HepG2 (cell line): ENCODE data around the gene AK4. TPM values are rescaled to one million over a fixed set of nuclear protein-coding genes. Genes with fewer than 3 reads are reported as not detected.
A peak's percentile ranks its signal among the peaks of the same experiment; 100 is the strongest.

Experiments used
- ATF1 ChIP-seq: IDR thresholded peaks from 2 replicates; pipeline ENCODE4 v1.6.1; 2016; ENCODE audit warnings: mild to moderate bottlenecking, control low read depth
- ATF7 ChIP-seq, 2 experiments: fragments of 450-650 bp in 1 of 2; sonication (generic) in 1 of 2; formaldehyde crosslinking in 1 of 2; IDR thresholded peaks; 2 replicates each; pipeline versions ENCODE4 v1.4.0 to v1.6.1; 2016 to 2020; ENCODE audit warnings: antibody characterized with exemption in 1 of 2, mild to moderate bottlenecking in 1 of 2, missing genetic modification reagents in 1 of 2
- CBX5 ChIP-seq: sonication (generic); formaldehyde crosslinking; IDR thresholded peaks from 2 replicates; pipeline ENCODE4 v1.4.0; 2020; ENCODE audit warnings: missing genetic modification reagents, borderline replicate concordance
- CC2D1A ChIP-seq: sonication (generic); formaldehyde crosslinking; IDR thresholded peaks from 2 replicates; pipeline ENCODE4 v1.8.1; 2023; ENCODE audit warnings: mild to moderate bottlenecking, missing genetic modification reagents
- GLI4 ChIP-seq: sonication (generic); formaldehyde crosslinking; IDR thresholded peaks from 2 replicates; pipeline ENCODE4 v1.5.1; 2020; ENCODE audit warnings: missing genetic modification reagents, mild to moderate bottlenecking, moderate library complexity, borderline replicate concordance
- GPN1 ChIP-seq: sonication (generic); formaldehyde crosslinking; IDR thresholded peaks from 2 replicates; pipeline ENCODE4 v1.5.1; 2020; ENCODE audit warnings: missing genetic modification reagents, borderline replicate concordance
- IRF2 ChIP-seq: IDR thresholded peaks from 2 replicates; pipeline ENCODE4 v1.6.1; 2018; ENCODE audit warnings: missing genetic modification reagents, missing compliant biosample characterization
- ISL2 ChIP-seq: sonication (generic); formaldehyde crosslinking; IDR thresholded peaks from 2 replicates; pipeline ENCODE4 v1.5.0; 2020; ENCODE audit warnings: missing genetic modification reagents
- MZF1 ChIP-seq: sonication (generic); formaldehyde crosslinking; IDR thresholded peaks from 2 replicates; pipeline ENCODE4 v1.8.1; 2023; ENCODE audit warnings: mild to moderate bottlenecking, missing genetic modification reagents, borderline replicate concordance
- PCBP1 ChIP-seq: fragments of 200-400 bp; formaldehyde crosslinking; IDR thresholded peaks from 2 replicates; pipeline ENCODE4 v1.6.1; 2017; ENCODE audit warnings: mild to moderate bottlenecking, low read depth, low read length, borderline replicate concordance
- PRMT3 ChIP-seq: sonication (generic); formaldehyde crosslinking; IDR thresholded peaks from 2 replicates; pipeline ENCODE4 v1.8.1; 2022; ENCODE audit warnings: low read depth, mild to moderate bottlenecking, moderate library complexity, missing genetic modification reagents, borderline replicate concordance
- RARA ChIP-seq: IDR thresholded peaks from 2 replicates; pipeline ENCODE4 v1.6.1; 2016; ENCODE audit warnings: missing genetic modification reagents, missing compliant biosample characterization
- SMC3 ChIP-seq: IDR thresholded peaks from 2 replicates; pipeline ENCODE4 v1.6.1; 2011; ENCODE audit warnings: low read length, improper control_type of control experiment
- TAF15 ChIP-seq: fragments of 200-400 bp; formaldehyde crosslinking; IDR thresholded peaks from one replicate; pipeline ENCODE4 v1.6.1; 2018; ENCODE audit warnings: mild to moderate bottlenecking, low read depth, low read length; ENCODE audit not compliant: poor library complexity, severe bottlenecking
- ZFAT ChIP-seq: sonication (generic); formaldehyde crosslinking; conservative IDR thresholded peaks from 2 replicates; pipeline ENCODE4 v1.8.1; 2023; ENCODE audit warnings: missing genetic modification reagents, inconsistent platforms
- ZNF335 ChIP-seq: sonication (generic); formaldehyde crosslinking; IDR thresholded peaks from 2 replicates; pipeline ENCODE4 v1.4.0; 2020; ENCODE audit warnings: missing genetic modification reagents
- polyA plus RNA-seq, 8 experiments: library from polyadenylated mRNA; depleted of rRNA in 3 of 8; stranded (reverse) in 7 of 8; unstranded in 1 of 8; fragments of >200 nt; fragmentation: Illumina TruSeq in 4 of 8; extraction: Trizol in 4 of 8; gene quantifications; 2 replicates each; pipeline versions ENCODE4 v1.2.1 to v1.2.3, GENCODE V29; 2011 to 2016; ENCODE audit warnings: low read depth in 4 of 8, missing spikeins in 1 of 8, mixed read lengths in 1 of 8; ENCODE audit not compliant: insufficient read depth in 1 of 8
- total RNA-seq, 5 experiments: library from RNA; depleted of rRNA; stranded (reverse); fragments of >200 nt; fragmentation: Illumina TruSeq; extraction: Trizol; gene quantifications; 2 replicates each; pipeline ENCODE4 v1.2.3, GENCODE V29; 2016; ENCODE audit warnings: low read depth in 1 of 5
- TF ChIP-seq, protein P1 (sequence below): IDR thresholded peaks from 2 replicates; pipeline ENCODE4 v1.6.1; 2012; ENCODE audit warnings: low read length, improper control_type of control experiment
- TF ChIP-seq, protein P2 (sequence below): sonication (generic); formaldehyde crosslinking; IDR thresholded peaks from 2 replicates; pipeline ENCODE4 v1.4.0; 2020; ENCODE audit warnings: missing genetic modification reagents
- TF ChIP-seq, protein P3 (sequence below): sonication (generic); formaldehyde crosslinking; IDR thresholded peaks from 2 replicates; pipeline ENCODE4 v1.5.0; 2020; ENCODE audit warnings: mild to moderate bottlenecking, missing genetic modification reagents, moderate library complexity
- TF ChIP-seq, protein P4 (sequence below): sonication (generic); formaldehyde crosslinking; IDR thresholded peaks from 2 replicates; pipeline ENCODE4 v1.9.0; 2022; ENCODE audit warnings: missing genetic modification reagents, mild to moderate bottlenecking, borderline replicate concordance

Gene AK4
- total and polyA plus RNA-seq, 2 of the 13 experiments (the other 11 are each of a cell fraction or from before 2014, with no cell fraction given) = 110 to 160 TPM

DNA sequence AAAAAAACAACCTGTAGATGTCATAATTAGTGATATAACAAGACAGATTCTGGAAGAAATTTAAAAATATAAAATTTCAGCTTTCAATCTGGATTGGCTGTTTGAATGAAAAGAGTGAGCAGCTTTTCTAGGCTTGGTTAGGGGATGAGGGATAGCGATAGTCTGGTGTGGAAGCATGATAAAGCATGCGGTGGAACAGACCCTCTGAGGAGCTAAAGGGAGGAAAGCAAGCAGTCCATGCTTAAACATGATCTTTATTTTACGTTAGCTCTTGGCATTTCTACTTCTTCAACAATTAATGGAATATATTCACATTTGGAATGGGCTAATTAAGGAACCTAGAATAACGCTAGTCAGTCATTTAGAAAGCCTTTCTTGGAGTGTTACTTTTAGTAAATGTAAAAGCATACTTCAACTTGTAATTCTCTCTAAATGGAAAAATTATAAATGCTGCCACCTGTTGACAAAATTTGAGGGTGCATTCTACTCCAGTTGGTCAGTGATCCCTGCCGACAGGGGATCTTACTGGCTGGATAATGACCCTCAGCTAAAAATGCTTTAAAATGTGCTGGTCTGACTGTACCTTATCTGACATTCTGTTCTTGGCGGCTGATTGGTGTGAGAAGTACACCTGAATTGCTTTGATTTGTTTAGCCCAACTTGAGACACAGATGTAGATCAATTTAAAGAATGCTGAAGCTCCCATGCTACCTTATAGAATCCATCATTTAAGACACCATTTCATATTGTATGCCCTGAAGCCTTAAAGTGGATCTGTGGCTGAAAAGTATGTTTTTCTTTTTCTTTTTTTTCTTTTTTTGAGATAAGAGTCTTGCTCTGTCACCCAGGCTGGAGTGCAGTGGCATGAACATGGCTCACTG lies 61.2 kb downstream of the AK4 start (continued):
- TF ChIP-seq, protein P1, sequence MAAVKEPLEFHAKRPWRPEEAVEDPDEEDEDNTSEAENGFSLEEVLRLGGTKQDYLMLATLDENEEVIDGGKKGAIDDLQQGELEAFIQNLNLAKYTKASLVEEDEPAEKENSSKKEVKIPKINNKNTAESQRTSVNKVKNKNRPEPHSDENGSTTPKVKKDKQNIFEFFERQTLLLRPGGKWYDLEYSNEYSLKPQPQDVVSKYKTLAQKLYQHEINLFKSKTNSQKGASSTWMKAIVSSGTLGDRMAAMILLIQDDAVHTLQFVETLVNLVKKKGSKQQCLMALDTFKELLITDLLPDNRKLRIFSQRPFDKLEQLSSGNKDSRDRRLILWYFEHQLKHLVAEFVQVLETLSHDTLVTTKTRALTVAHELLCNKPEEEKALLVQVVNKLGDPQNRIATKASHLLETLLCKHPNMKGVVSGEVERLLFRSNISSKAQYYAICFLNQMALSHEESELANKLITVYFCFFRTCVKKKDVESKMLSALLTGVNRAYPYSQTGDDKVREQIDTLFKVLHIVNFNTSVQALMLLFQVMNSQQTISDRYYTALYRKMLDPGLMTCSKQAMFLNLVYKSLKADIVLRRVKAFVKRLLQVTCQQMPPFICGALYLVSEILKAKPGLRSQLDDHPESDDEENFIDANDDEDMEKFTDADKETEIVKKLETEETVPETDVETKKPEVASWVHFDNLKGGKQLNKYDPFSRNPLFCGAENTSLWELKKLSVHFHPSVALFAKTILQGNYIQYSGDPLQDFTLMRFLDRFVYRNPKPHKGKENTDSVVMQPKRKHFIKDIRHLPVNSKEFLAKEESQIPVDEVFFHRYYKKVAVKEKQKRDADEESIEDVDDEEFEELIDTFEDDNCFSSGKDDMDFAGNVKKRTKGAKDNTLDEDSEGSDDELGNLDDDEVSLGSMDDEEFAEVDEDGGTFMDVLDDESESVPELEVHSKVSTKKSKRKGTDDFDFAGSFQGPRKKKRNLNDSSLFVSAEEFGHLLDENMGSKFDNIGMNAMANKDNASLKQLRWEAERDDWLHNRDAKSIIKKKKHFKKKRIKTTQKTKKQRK = no peak
- no peak for TF ChIP-seq PRMT3
- TF ChIP-seq, protein P2, sequence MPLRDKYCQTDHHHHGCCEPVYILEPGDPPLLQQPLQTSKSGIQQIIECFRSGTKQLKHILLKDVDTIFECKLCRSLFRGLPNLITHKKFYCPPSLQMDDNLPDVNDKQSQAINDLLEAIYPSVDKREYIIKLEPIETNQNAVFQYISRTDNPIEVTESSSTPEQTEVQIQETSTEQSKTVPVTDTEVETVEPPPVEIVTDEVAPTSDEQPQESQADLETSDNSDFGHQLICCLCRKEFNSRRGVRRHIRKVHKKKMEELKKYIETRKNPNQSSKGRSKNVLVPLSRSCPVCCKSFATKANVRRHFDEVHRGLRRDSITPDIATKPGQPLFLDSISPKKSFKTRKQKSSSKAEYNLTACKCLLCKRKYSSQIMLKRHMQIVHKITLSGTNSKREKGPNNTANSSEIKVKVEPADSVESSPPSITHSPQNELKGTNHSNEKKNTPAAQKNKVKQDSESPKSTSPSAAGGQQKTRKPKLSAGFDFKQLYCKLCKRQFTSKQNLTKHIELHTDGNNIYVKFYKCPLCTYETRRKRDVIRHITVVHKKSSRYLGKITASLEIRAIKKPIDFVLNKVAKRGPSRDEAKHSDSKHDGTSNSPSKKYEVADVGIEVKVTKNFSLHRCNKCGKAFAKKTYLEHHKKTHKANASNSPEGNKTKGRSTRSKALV (CRISPR knock-in tag) = no peak
- TF ChIP-seq SMC3 = peak; percentile 50
- no peak for TF ChIP-seq IRF2
- no peak for TF ChIP-seq TAF15
- TF ChIP-seq, protein P3, sequence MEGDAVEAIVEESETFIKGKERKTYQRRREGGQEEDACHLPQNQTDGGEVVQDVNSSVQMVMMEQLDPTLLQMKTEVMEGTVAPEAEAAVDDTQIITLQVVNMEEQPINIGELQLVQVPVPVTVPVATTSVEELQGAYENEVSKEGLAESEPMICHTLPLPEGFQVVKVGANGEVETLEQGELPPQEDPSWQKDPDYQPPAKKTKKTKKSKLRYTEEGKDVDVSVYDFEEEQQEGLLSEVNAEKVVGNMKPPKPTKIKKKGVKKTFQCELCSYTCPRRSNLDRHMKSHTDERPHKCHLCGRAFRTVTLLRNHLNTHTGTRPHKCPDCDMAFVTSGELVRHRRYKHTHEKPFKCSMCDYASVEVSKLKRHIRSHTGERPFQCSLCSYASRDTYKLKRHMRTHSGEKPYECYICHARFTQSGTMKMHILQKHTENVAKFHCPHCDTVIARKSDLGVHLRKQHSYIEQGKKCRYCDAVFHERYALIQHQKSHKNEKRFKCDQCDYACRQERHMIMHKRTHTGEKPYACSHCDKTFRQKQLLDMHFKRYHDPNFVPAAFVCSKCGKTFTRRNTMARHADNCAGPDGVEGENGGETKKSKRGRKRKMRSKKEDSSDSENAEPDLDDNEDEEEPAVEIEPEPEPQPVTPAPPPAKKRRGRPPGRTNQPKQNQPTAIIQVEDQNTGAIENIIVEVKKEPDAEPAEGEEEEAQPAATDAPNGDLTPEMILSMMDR (CRISPR knock-in tag) = peak; percentile 56
- TF ChIP-seq CBX5 (CRISPR knock-in tag) = no peak
- no peak for TF ChIP-seq MZF1 (CRISPR knock-in tag)
- TF ChIP-seq GPN1 (CRISPR knock-in tag) = no peak
- no peak for TF ChIP-seq RARA (CRISPR knock-in tag)
- TF ChIP-seq GLI4 = no peak
- no peak for TF ChIP-seq ISL2 (CRISPR knock-in tag)
- TF ChIP-seq CC2D1A = no peak
- TF ChIP-seq ATF1 (CRISPR knock-in tag) = no peak
- TF ChIP-seq ZFAT (CRISPR knock-in tag) = no peak
- TF ChIP-seq, protein P4, sequence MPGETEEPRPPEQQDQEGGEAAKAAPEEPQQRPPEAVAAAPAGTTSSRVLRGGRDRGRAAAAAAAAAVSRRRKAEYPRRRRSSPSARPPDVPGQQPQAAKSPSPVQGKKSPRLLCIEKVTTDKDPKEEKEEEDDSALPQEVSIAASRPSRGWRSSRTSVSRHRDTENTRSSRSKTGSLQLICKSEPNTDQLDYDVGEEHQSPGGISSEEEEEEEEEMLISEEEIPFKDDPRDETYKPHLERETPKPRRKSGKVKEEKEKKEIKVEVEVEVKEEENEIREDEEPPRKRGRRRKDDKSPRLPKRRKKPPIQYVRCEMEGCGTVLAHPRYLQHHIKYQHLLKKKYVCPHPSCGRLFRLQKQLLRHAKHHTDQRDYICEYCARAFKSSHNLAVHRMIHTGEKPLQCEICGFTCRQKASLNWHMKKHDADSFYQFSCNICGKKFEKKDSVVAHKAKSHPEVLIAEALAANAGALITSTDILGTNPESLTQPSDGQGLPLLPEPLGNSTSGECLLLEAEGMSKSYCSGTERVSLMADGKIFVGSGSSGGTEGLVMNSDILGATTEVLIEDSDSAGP (CRISPR knock-in tag) = no peak
- no peak for TF ChIP-seq ZNF335 (CRISPR knock-in tag)
- TF ChIP-seq PCBP1 = no peak
- no peak for TF ChIP-seq ATF7 (IDR thresholded peaks at IDR 0.05)
- no peak for TF ChIP-seq ATF7 (CRISPR knock-in tag; IDR thresholded peaks at IDR 0.05)
